ENCODE measurements around the gene KPNA3. TPM values are rescaled to one million over a fixed set of nuclear protein-coding genes. Genes with fewer than 3 reads are reported as not detected.
"Not testable (repeated sequence)": the region's sequence is repeated elsewhere in the genome, so short reads cannot be mapped to it uniquely, and the experiment has no call there.

Gene KPNA3
- total RNA-seq, 1 donor: 36.7 TPM

DNA sequence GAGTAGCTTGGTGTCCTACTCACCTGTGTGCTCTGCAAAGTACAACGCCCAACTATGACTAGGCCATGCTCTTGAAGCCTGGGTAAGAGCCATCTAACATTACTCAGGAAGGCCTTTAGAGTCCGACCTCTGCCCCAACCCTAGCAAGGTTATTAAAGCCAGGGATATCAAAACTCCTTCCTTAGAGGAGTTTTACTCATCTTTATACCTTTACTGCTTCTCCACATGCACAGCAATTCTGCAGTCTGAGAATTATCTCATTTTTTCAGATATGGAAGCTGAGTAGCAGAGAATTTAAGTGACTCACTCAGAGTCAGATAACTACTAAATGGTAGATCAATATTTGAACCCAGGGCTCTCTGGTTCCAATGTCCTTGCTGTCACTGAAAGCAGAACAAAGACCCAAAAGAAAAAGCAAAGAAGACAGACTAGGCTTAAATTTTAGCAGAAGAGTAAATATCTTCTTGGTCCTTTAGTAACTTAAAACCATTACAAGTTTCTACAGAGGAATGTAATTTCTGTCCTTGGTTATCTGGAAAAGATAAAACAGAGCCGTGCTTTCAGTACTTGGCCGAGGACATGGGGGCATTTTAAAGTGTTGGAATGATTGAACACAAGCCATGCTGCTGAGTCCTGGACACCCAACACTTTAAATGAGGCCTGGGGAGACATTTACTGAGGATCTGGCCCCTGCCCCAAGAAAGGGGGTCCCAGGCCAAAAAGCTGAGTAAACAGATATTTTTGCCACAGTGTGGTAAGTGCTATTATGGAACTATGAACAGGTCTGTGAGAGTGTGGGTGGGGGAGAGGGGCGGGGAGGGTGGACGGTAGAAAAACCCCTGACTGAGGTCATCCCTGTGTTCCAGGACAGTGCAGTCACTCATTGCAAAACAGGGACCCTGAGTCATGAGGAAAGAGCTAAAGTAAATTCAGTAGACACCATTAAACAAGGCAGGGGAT is 18.4 kb upstream of the KPNA3 start:
- peak; percentile 75 for DNase-seq (ENCODE audit: low read depth)
- H3K4me3 ChIP-seq (ENCODE audit: low read depth, low read length): no peak overlapping the region

GRCh38 chr13:49807681-49808080 is 15.2 kb upstream of the KPNA3 start:
- no peak for DNase-seq (ENCODE audit: low read depth)
- TF ChIP-seq, protein P1, sequence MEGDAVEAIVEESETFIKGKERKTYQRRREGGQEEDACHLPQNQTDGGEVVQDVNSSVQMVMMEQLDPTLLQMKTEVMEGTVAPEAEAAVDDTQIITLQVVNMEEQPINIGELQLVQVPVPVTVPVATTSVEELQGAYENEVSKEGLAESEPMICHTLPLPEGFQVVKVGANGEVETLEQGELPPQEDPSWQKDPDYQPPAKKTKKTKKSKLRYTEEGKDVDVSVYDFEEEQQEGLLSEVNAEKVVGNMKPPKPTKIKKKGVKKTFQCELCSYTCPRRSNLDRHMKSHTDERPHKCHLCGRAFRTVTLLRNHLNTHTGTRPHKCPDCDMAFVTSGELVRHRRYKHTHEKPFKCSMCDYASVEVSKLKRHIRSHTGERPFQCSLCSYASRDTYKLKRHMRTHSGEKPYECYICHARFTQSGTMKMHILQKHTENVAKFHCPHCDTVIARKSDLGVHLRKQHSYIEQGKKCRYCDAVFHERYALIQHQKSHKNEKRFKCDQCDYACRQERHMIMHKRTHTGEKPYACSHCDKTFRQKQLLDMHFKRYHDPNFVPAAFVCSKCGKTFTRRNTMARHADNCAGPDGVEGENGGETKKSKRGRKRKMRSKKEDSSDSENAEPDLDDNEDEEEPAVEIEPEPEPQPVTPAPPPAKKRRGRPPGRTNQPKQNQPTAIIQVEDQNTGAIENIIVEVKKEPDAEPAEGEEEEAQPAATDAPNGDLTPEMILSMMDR (IDR thresholded peaks at IDR 0.05; ENCODE audit: insufficient read depth, low read depth, low read length): no peak
- no peak overlapping the region for H3K4me3 ChIP-seq (ENCODE audit: low read depth, low read length)

More for the DNA sequence above, 18.4 kb upstream of the KPNA3 start:
- TF ChIP-seq, protein P1 (IDR thresholded peaks at IDR 0.05; ENCODE audit: insufficient read depth, low read depth, low read length): no peak

- TF ChIP-seq, protein P1 (IDR thresholded peaks at IDR 0.05; ENCODE audit: insufficient read depth, low read depth, low read length): no peak
- DNase-seq (ENCODE audit: low read depth): no peak
- H3K4me3 ChIP-seq (ENCODE audit: low read depth, low read length): no peak overlapping the region
Observed at GRCh38 chr13:49806126-49806536, 13.6 kb upstream of the KPNA3 start.

DNA sequence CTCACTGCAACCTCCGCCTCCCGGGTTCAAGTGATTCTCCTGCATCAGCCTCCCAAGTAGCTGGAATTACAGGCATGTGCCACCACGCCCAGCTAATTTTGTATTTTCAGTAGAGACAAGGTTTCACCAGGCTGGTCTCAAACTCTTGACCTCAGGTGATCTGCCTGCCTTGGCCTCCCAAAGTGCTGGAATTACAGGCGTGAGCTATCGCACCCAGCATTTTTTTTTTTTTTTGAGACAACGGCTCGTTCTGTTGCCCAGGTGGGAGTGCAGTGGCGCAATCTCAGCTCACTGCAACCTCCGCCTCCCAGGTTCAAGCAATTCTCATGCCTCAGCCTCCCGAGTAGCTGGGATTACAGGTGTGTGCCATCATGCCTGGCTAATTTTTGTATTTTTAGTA is 10.6 kb upstream of the KPNA3 start:
- not testable (repeated sequence) for DNase-seq (ENCODE audit: low read depth); H3K4me3 ChIP-seq (ENCODE audit: low read depth, low read length)

- no peak overlapping the region for H3K4me3 ChIP-seq (ENCODE audit: low read depth, low read length)
- TF ChIP-seq, protein P1 (IDR thresholded peaks at IDR 0.05; ENCODE audit: insufficient read depth, low read depth, low read length): no peak
- no peak for DNase-seq (ENCODE audit: low read depth)
Observed at GRCh38 chr13:49802426-49802825, 9.9 kb upstream of the KPNA3 start.

DNA sequence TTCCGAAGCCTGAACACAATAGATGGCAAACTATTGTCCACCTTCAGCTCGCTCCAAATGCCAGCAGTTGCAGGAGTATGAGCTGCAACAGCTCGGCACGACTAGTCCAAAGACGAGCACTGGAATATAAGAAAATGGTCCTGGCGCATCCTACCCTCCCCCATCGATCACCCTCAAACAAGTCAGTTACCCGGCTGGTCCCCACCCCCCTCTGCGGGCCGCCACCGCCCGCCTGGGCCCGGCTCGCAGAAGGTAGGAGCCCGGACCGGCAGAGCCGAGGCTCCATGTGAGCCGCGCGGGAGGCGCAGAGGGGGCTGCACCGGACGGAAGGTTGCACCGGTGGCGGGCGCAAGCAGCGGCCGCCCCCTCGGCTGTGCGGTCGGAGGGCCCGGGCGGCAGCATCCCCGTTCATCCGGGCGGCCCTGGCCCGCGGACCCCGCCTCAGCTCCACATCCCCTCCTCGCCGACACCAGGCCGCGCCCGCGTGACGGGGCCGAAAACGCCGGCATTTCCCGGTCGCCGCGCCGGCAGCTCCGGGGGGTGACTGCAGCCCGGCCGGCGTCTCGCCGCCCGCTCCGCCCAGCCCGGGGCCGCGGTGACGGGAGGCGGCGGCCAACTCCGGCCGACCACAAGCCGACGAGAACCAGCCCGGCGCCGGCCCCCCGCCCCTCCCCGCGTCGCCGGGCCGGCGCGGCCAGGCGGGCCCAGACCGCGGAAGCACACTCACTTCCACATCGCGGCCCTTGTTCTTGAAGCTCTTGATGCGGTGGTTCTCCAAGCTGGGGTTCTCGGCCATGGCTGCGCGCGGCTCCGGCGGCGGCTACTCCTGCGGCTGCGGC is 552 bp downstream of the KPNA3 start:
- TF ChIP-seq, protein P1 (IDR thresholded peaks at IDR 0.05; ENCODE audit: insufficient read depth, low read depth, low read length): no peak
- peak; percentile 39 for DNase-seq (ENCODE audit: low read depth)
- peak overlapping the region; percentile 83 for H3K4me3 ChIP-seq (ENCODE audit: low read depth, low read length)

GRCh38 chr13:49791315-49791710 is 1.2 kb downstream of the KPNA3 start:
- DNase-seq (ENCODE audit: low read depth): peak; percentile 36
- H3K4me3 ChIP-seq (ENCODE audit: low read depth, low read length): peak overlapping the region; percentile 83
- TF ChIP-seq, protein P1 (IDR thresholded peaks at IDR 0.05; ENCODE audit: insufficient read depth, low read depth, low read length): no peak
